GM12801 (cell line): ENCODE data around the gene CD2AP.

ENCODE experiments used
- CTCF ChIP-seq: IDR thresholded peaks from one replicate; pipeline ENCODE4 v1.5.1; 2011; ENCODE audit warnings: control low read depth; ENCODE audit not compliant: insufficient read length; ENCODE audit errors: extremely low read depth

Gene CD2AP

GRCh38 chr6:47626782-47627181 lies 149.2 kb downstream of the CD2AP start:
- TF ChIP-seq CTCF, result no peak

- no peak for TF ChIP-seq CTCF
Measured at GRCh38 chr6:47628448-47629272, 151.1 kb downstream of the CD2AP start.

- TF ChIP-seq CTCF, result no peak
Measured at GRCh38 chr6:47629954-47630353, 152.4 kb downstream of the CD2AP start.

GRCh38 chr6:47630587-47630986 lies 153.0 kb downstream of the CD2AP start:
- TF ChIP-seq CTCF, result no peak

- no peak for TF ChIP-seq CTCF
Measured at GRCh38 chr6:47631269-47631772, 153.7 kb downstream of the CD2AP start.

- TF ChIP-seq CTCF, result no peak
Measured at GRCh38 chr6:47631797-47632196, 154.2 kb downstream of the CD2AP start.

GRCh38 chr6:47633141-47633540 lies 155.6 kb downstream of the CD2AP start:
- no peak for TF ChIP-seq CTCF
